ENCODE measurements around the gene RAB9A. TPM values are rescaled to one million over a fixed set of nuclear protein-coding genes. Genes with fewer than 3 reads are reported as not detected.
A peak's percentile ranks its signal among the peaks of the same experiment; 100 is the strongest.

RAB9A gene
- total and polyA plus RNA-seq, 9 of the 15 experiments (the other 6 are each of a cell fraction or from before 2014, with no cell fraction given), result 13.5 to 20.8 (median 17.7) TPM

GRCh38 chrX:13652850-13653693 is 35.9 kb upstream of the RAB9A start, which contains the start of gene TCEANC (continued):
- TF ChIP-seq ZNF140 (CRISPR knock-in tag; IDR thresholded peaks at IDR 0.05), result no peak
- TF ChIP-seq OTX1 (CRISPR knock-in tag; IDR thresholded peaks at IDR 0.05), result no peak
- TF ChIP-seq CBX3 (IDR thresholded peaks at IDR 0.05; ENCODE audit: borderline replicate concordance in 1 of 2, low read length in 2 of 2), result 0 out of 3 replicates have a peak, but pooled peaks of 1 of the 2 experiments have one; percentile 21
- no peak for TF ChIP-seq THRA (IDR thresholded peaks at IDR 0.05)
- no peak for TF ChIP-seq AFF4 (CRISPR knock-in tag; IDR thresholded peaks at IDR 0.05)
- TF ChIP-seq FOXA1 (IDR thresholded peaks at IDR 0.05; ENCODE audit: borderline replicate concordance), result no peak
- no peak for TF ChIP-seq NCOA2 (IDR thresholded peaks at IDR 0.05; ENCODE audit: partially characterized antibody in 2 of 2)
- no peak for TF ChIP-seq STAT5A (IDR thresholded peaks at IDR 0.05; ENCODE audit: borderline replicate concordance, low read length)
- peak; percentile 95 to 96 for TF ChIP-seq NRF1 (conservative IDR thresholded peaks at IDR 0.05 in 1 of 2, IDR thresholded peaks at IDR 0.05 in 1 of 2)
- no peak for TF ChIP-seq U2AF1 (optimal IDR thresholded peaks at IDR 0.05; ENCODE audit: low read depth, low read length)
- no peak for TF ChIP-seq ZNF146 (CRISPR knock-in tag; IDR thresholded peaks at IDR 0.05; ENCODE audit: unreplicated experiment)
- TF ChIP-seq HDAC6 (IDR thresholded peaks at IDR 0.05; ENCODE audit: low read depth, low read length), result no peak
- TF ChIP-seq AFF1 (IDR thresholded peaks at IDR 0.05; ENCODE audit: low read depth in 1 of 2, partially characterized antibody in 2 of 2), result peak in 1 of 2 experiments; percentile 51
- TF ChIP-seq ZFP30 (CRISPR knock-in tag; IDR thresholded peaks at IDR 0.05; ENCODE audit: borderline replicate concordance), result no peak
